Measurements from ENCODE around the gene HACD2. TPM values are rescaled to one million over a fixed set of nuclear protein-coding genes. Genes with fewer than 3 reads are reported as not detected.
"Not testable (repeated sequence)": the region's sequence is repeated elsewhere in the genome, so short reads cannot be mapped to it uniquely, and the experiment has no call there.

The HACD2 gene
- polyA plus RNA-seq, 1 donor from 2014 or later: 23.9 TPM

GRCh38 chr3:123620343-123620742 is 35.5 kb upstream of the HACD2 start:
- Mint-ChIP-seq H3K4me3 (no peak overlapping the region), H3K27me3 (peaks cover 2% of the 10 kb centered on the region), H3K4me1 (peaks cover 0 to 3% (median 0%) of the 10 kb centered on the region in 3 donors), H3K9me3 (no peaks in the 10 kb centered on the region), H3K27ac (peak overlapping the region in 1 of 3 donors; percentile 59), H3K36me3 (no peaks in the 10 kb centered on the region)

DNA sequence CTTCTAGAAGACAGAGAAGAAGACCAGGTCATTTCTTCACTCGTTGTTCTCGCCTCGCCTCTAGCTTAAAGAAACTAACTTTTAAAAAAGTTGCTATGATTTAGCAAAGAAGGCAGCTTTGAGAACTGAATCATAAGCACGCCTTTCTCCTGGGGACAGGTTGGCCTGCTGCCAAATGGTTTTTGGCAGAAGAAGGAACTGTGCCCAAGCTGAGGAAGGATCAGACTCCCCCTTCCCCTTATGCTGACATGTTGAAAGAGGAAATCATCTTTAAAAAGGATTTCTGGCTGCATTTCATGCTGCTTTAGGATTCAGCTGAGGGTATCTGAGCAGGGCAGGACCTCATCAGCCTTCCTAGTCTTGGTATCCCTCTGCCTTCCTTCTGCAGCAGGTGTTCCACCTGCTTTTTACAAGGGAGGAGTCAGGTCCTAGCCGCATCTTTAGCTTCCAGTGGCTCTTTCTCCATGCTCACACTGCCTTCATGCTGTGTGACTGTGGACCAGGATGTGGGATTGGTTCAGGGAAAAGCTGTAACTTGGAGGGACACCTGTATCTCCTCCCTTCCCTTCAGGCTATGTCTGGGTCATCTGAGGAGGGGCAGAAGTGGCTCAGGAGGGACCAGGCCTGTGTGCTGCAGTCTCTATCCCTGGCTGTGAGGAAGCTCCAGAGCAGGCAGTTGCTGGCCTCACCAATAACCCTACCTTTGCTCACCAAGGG is 34.1 kb upstream of the HACD2 start:
- Mint-ChIP-seq H3K9me3 (no peaks in the 10 kb centered on the region), H3K4me1 (peaks cover 0 to 3% (median 0%) of the 10 kb centered on the region in 3 donors), H3K4me3 (no peak overlapping the region), H3K27me3 (no peaks in the 10 kb centered on the region), H3K27ac (peak overlapping the region in 1 of 3 donors; percentile 77), H3K36me3 (peaks cover 2% of the 10 kb centered on the region)

GRCh38 chr3:123618076-123618708 is 33.3 kb upstream of the HACD2 start:
- no peak overlapping the region for H3K4me3 Mint-ChIP-seq
- H3K9me3 Mint-ChIP-seq: no peaks in the 10 kb centered on the region
- no peaks in the 10 kb centered on the region for H3K27me3 Mint-ChIP-seq
- H3K4me1 Mint-ChIP-seq: peaks cover 0 to 3% (median 0%) of the 10 kb centered on the region in 3 donors
- H3K36me3 Mint-ChIP-seq: peaks cover 2% of the 10 kb centered on the region
- no peak overlapping the region for H3K27ac Mint-ChIP-seq

DNA sequence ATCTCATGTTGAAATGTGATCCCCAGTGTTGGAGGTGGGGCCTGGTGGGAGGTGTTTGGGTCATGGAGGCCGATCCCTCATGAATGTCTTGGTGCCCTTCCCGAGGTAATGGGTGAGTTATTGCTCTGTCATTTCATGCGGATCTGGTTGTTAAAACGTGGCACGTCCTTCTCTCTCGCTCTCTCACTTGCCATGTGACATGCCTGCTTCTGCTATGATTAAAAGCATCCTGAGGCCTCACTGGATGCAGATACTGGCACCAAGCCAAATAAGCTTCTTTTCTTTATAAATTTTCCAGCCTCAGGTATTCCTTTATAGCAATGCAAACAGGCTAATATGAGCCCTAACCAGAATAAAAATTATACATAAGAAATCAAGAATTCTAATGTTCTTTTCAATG is 31.7 kb upstream of the HACD2 start:
- H3K27me3 Mint-ChIP-seq: no peaks in the 10 kb centered on the region
- peaks cover 2% of the 10 kb centered on the region for H3K36me3 Mint-ChIP-seq
- no peak overlapping the region for H3K27ac Mint-ChIP-seq
- H3K4me1 Mint-ChIP-seq: peaks cover 0 to 3% (median 0%) of the 10 kb centered on the region in 3 donors
- H3K9me3 Mint-ChIP-seq: no peaks in the 10 kb centered on the region
- no peak overlapping the region for H3K4me3 Mint-ChIP-seq

DNA sequence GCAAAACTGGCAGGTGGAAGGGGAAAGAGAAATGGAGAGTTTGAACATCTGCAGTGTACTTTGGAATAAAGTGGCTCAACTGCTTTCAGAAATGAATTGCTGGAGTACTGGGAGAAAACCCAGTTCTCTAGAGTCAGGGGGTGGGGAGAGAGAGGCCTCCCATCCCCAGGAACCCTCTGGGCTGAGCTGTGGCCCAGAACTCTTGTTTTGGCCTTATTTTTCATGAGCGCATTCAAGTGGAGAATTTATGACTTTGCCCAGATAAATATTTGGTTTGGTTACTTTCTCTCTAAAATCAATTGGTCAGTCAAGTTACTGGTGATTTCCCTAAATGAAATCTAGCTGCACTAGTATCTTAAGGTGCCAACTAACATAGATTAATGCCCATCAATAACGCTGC is 28.7 kb upstream of the HACD2 start:
- no peaks in the 10 kb centered on the region for H3K9me3 Mint-ChIP-seq
- peaks cover 6 to 11% (median 7%) of the 10 kb centered on the region in 3 donors for H3K4me1 Mint-ChIP-seq
- no peak overlapping the region for H3K4me3 Mint-ChIP-seq
- H3K27me3 Mint-ChIP-seq: no peaks in the 10 kb centered on the region
- no peak overlapping the region for H3K27ac Mint-ChIP-seq
- H3K36me3 Mint-ChIP-seq: peaks cover 4% of the 10 kb centered on the region

- not testable (repeated sequence) for H3K4me3 Mint-ChIP-seq, H3K36me3 Mint-ChIP-seq, H3K27me3 Mint-ChIP-seq, H3K27ac Mint-ChIP-seq, H3K9me3 Mint-ChIP-seq
- peaks cover 6 to 15% (median 12%) of the 10 kb centered on the region in 3 donors for H3K4me1 Mint-ChIP-seq
These were observed 26.8 kb upstream of the HACD2 start for GRCh38 chr3:123611674-123612073.

- Mint-ChIP-seq H3K27ac (no peak overlapping the region), H3K9me3 (no peaks in the 10 kb centered on the region), H3K4me3 (peak overlapping the region in 1 of 4 donors; percentile 8)
These were observed 26.2 kb upstream of the HACD2 start for GRCh38 chr3:123611082-123611481.

DNA sequence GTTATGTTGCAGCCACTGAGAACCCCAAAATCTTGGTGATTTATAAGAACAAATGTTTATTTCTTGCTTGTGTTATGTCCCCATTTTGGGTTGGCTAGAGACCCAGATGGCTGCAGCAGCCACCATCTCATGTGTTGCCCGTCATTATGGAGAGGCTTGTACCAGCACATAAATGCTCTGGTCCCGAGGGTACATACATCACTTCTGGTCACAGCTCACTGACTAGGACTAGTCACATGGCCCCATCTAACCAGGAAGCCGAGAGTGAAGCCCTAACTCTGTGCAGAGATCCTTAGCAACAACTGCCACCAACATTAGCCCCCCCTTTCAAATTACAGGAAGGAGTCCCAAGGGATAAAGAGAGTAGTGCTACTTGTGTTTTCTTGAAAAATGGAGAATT is 25.5 kb upstream of the HACD2 start:
- no peaks in the 10 kb centered on the region for H3K27me3 Mint-ChIP-seq
- H3K4me3 Mint-ChIP-seq: peak overlapping the region in 2 of 4 donors; percentile 43 to 75
- H3K27ac Mint-ChIP-seq: no peak overlapping the region
- no peaks in the 10 kb centered on the region for H3K9me3 Mint-ChIP-seq
- H3K36me3 Mint-ChIP-seq: peaks cover 4% of the 10 kb centered on the region
- H3K4me1 Mint-ChIP-seq: peaks cover 14 to 22% (median 20%) of the 10 kb centered on the region in 3 donors

More at GRCh38 chr3:123611082-123611481, 26.2 kb upstream of the HACD2 start:
- Mint-ChIP-seq H3K36me3 (peaks cover 4% of the 10 kb centered on the region), H3K27me3 (no peaks in the 10 kb centered on the region), H3K4me1 (peaks cover 10 to 19% (median 18%) of the 10 kb centered on the region in 3 donors)

- Mint-ChIP-seq H3K36me3 (peaks cover 4% of the 10 kb centered on the region), H3K9me3 (no peaks in the 10 kb centered on the region), H3K27ac (no peak overlapping the region), H3K4me3 (no peak overlapping the region), H3K4me1 (peaks cover 16 to 27% (median 27%) of the 10 kb centered on the region in 3 donors), H3K27me3 (no peaks in the 10 kb centered on the region)
These were observed 24.2 kb upstream of the HACD2 start for GRCh38 chr3:123609063-123609462.

DNA sequence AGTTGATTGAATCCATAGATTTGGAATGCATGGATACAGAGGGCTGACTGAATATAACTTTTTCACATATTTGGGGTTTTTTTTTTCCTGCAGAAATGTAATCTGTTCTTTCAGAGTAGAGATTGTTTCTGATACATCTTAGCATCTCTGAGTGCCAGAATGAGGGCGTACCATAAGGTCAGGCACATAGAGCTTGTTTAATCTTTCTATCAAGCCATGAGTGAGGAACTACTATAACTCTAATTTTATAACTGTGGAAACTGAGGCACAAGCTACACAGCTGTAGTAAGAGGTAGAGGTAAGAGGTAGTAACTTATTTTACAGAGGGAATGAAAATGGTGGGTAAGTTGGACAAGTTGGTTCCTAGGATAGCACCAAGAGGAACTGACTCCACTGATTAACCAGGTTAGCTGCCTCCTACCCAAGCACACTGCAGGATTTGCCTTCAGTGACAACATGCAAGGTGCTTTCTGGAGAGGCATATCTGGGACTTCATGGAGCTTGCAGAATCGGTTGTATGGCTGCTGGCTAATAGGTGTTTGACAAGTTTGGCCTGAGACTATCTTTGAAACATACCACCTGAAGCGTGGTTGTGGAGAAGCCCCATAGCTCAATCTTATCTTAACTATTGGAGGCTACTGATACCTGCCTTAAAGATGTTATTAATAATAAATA is 23.5 kb upstream of the HACD2 start:
- no peaks in the 10 kb centered on the region for H3K27me3 Mint-ChIP-seq
- peak overlapping the region in 1 of 3 donors; percentile 13 for H3K27ac Mint-ChIP-seq
- H3K4me3 Mint-ChIP-seq: no peak overlapping the region
- no peaks in the 10 kb centered on the region for H3K9me3 Mint-ChIP-seq
- H3K4me1 Mint-ChIP-seq: peaks cover 16 to 27% (median 27%) of the 10 kb centered on the region in 3 donors
- peaks cover 2% of the 10 kb centered on the region for H3K36me3 Mint-ChIP-seq

DNA sequence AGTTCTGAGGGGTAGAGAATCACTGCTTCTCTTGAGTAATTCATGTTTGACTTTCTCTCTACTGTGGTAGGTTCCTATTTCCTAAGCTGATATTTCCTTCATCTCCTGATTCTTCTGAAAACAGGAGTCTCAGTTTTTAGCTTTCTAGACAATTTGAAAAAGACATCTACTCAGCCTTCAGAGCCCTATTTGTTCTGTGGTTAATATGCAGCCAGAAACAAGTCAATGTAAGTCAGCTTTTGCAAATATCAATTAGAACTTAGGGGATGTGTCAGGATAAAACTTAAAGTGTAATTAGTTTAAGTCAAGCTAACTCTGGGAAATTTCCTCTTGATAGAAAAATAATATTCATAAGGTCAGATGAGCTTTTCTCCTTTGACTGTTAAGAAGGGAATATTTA is 21.7 kb upstream of the HACD2 start:
- no peaks in the 10 kb centered on the region for H3K27me3 Mint-ChIP-seq
- peaks cover 2% of the 10 kb centered on the region for H3K36me3 Mint-ChIP-seq
- no peak overlapping the region for H3K27ac Mint-ChIP-seq
- peak overlapping the region in 1 of 4 donors; percentile 41 for H3K4me3 Mint-ChIP-seq
- H3K9me3 Mint-ChIP-seq: no peaks in the 10 kb centered on the region
- H3K4me1 Mint-ChIP-seq: peaks cover 16 to 27% (median 27%) of the 10 kb centered on the region in 3 donors

- H3K4me3 Mint-ChIP-seq: peak overlapping the region in 2 of 4 donors; percentile 46 to 55
- peaks cover 16 to 27% (median 24%) of the 10 kb centered on the region in 3 donors for H3K4me1 Mint-ChIP-seq
- no peaks in the 10 kb centered on the region for H3K27me3 Mint-ChIP-seq
- H3K27ac Mint-ChIP-seq: peak overlapping the region in 1 of 3 donors; percentile 79
- peaks cover 2% of the 10 kb centered on the region for H3K36me3 Mint-ChIP-seq
- no peaks in the 10 kb centered on the region for H3K9me3 Mint-ChIP-seq
These were observed 21.0 kb upstream of the HACD2 start for GRCh38 chr3:123605789-123606234.

- peaks cover 10 to 19% (median 18%) of the 10 kb centered on the region in 3 donors for H3K4me1 Mint-ChIP-seq
- H3K36me3 Mint-ChIP-seq, H3K27ac Mint-ChIP-seq, H3K4me3 Mint-ChIP-seq, H3K9me3 Mint-ChIP-seq, H3K27me3 Mint-ChIP-seq: not testable (repeated sequence)
These were observed 18.3 kb upstream of the HACD2 start for GRCh38 chr3:123603153-123603552.

- no peaks in the 10 kb centered on the region for H3K9me3 Mint-ChIP-seq
- H3K27me3 Mint-ChIP-seq: no peaks in the 10 kb centered on the region
- peaks cover 10 to 19% (median 17%) of the 10 kb centered on the region in 3 donors for H3K4me1 Mint-ChIP-seq
- no peak overlapping the region for H3K27ac Mint-ChIP-seq
- H3K36me3 Mint-ChIP-seq: no peaks in the 10 kb centered on the region
- no peak overlapping the region for H3K4me3 Mint-ChIP-seq
These were observed 17.5 kb upstream of the HACD2 start for GRCh38 chr3:123602325-123602724.

- H3K9me3 Mint-ChIP-seq, H3K27ac Mint-ChIP-seq, H3K4me1 Mint-ChIP-seq, H3K4me3 Mint-ChIP-seq, H3K27me3 Mint-ChIP-seq, H3K36me3 Mint-ChIP-seq: not testable (repeated sequence)
These were observed 16.0 kb upstream of the HACD2 start for GRCh38 chr3:123600863-123601262.
